SK-N-MC (cell line): ENCODE measurements around the gene ZC2HC1C.

Experiments used
- EZH2 ChIP-seq: fragments of 200-600 bp; sonication (generic); IDR thresholded peaks from one replicate; pipeline ENCODE4 v1.6.1; 2017; ENCODE audit warnings: antibody characterized with exemption
- FOXP2 ChIP-seq: optimal IDR thresholded peaks from 2 replicates; pipeline ENCODE3; 2011; ENCODE audit warnings: mild to moderate bottlenecking, moderate library complexity; ENCODE audit not compliant: insufficient read depth; ENCODE audit errors: extremely low read length, control extremely low read depth
- POLR2AphosphoS5 ChIP-seq: IDR thresholded peaks from 2 replicates; pipeline ENCODE4 v1.6.1; 2012; ENCODE audit warnings: mild to moderate bottlenecking, low read depth, low read length, borderline replicate concordance

- TF ChIP-seq EZH2: no peak
- no peak for TF ChIP-seq FOXP2
- TF ChIP-seq POLR2AphosphoS5: no peak
These were observed 15.1 kb downstream of the ZC2HC1C start for GRCh38 chr14:75084513-75084912.
